GM12865 (cell line): Measurements from ENCODE around the gene SNRNP200.

ENCODE experiments used
- DNase-seq: peaks from one replicate; pipeline ENCODE4 v3.0.0; 2010; ENCODE audit warnings: low read depth
- H3K4me3 ChIP-seq: 2 replicates; pipeline ENCODE4 v1.5.1; 2011; ENCODE audit warnings: mild to moderate bottlenecking, low read depth, low read length, control low read depth
- TF ChIP-seq, protein P1 (sequence below): IDR thresholded peaks from 2 replicates; pipeline ENCODE4 v1.5.1; 2011; ENCODE audit warnings: low read length, control low read depth, low read depth, inconsistent platforms; ENCODE audit not compliant: insufficient read depth; ENCODE audit errors: missing control alignments

SNRNP200 gene

DNA sequence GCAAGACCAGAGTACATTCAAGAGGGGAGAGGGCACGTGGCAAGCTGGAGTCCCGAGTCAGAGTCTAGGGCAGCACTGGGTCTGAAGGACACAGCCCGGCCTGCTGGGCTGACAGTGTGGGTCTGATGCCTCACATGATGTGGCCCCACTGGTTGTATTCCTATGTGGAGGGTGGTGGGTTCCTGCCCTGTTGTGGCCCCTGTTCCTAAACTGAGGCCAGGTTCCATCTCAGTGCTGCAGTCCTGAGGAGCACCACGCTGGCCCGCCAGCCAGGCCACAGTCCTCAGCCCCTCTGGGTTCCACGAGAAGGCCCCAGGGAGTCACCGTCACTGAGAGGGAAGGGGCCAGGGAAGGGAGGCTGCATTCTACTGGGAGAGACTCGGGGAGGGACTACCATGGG is 52.8 kb downstream of the SNRNP200 start:
- no peak overlapping the region for H3K4me3 ChIP-seq
- TF ChIP-seq, protein P1, sequence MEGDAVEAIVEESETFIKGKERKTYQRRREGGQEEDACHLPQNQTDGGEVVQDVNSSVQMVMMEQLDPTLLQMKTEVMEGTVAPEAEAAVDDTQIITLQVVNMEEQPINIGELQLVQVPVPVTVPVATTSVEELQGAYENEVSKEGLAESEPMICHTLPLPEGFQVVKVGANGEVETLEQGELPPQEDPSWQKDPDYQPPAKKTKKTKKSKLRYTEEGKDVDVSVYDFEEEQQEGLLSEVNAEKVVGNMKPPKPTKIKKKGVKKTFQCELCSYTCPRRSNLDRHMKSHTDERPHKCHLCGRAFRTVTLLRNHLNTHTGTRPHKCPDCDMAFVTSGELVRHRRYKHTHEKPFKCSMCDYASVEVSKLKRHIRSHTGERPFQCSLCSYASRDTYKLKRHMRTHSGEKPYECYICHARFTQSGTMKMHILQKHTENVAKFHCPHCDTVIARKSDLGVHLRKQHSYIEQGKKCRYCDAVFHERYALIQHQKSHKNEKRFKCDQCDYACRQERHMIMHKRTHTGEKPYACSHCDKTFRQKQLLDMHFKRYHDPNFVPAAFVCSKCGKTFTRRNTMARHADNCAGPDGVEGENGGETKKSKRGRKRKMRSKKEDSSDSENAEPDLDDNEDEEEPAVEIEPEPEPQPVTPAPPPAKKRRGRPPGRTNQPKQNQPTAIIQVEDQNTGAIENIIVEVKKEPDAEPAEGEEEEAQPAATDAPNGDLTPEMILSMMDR, result no peak
- DNase-seq, result no peak

DNA sequence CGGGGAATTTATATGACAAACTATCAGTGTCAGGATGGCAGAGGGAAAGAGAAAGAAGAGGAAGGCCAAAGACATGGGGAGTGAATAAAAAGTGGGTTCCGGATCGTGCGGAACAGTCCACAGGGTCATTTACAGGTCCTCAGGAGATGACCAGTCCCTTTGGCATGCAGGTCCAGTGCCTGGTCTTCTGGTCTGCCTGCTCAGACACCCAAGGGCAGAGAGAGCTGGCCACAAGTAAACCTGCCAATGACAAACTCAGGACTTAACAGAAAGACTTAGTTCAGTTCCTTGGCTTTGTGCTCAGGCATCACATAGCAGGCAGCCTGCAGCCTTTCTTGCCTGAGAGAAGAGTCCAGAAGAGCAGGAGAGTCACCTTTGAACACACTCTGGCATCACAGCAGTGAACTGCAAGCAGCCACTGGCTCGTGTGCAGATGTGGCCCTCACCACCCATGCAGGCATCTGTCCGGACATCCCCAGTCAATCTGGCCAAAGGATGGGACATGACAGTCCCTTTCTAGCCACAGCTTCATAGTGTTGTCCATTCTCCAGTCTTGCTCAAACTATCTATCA is 53.5 kb downstream of the SNRNP200 start:
- H3K4me3 ChIP-seq, result no peak overlapping the region
- DNase-seq, result peak; percentile 25
- TF ChIP-seq, protein P1, result no peak

DNA sequence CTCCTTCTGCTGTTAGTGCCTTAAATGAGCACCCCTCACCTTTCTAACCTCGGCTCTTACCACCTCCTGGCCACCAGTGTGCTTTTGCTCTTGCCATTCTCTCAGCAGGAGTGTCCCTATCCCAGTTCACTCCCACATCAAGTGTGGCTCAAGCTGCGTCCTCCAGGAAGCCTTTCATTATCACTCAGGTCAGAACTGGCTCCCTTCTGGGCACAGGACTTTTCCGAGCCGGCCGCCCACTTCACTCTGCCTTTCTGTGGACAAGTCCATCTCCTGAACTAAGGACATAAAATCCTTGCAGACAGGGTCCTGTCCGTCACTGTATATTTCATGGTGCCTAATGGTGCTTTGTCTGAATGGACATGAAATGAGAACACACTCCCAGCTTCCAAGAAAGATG is 55.2 kb downstream of the SNRNP200 start:
- TF ChIP-seq, protein P1, result no peak

DNA sequence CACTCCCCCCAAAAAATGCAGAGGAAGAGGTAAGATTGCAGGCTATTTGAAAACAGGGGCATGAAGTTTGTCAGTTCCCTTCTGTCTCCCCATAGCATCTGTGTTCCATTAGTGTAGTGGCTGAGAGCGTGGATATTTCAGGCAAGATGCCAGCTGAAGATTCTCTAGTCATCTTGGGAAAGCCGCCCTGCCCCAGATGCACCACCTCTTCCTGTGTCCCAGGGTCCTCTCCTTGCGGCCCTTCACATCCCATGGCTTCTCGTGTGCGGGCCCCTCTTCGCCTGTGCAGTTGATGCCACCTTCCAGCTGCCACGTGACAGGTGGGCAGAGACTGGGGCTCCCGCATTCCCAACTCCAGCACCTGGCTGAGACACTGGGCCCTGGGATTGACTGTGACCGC is 55.7 kb downstream of the SNRNP200 start:
- DNase-seq, result no peak
- TF ChIP-seq, protein P1, result no peak
- no peak overlapping the region for H3K4me3 ChIP-seq

More for the DNA sequence above, 55.2 kb downstream of the SNRNP200 start:
- no peak for DNase-seq
- no peak overlapping the region for H3K4me3 ChIP-seq

DNA sequence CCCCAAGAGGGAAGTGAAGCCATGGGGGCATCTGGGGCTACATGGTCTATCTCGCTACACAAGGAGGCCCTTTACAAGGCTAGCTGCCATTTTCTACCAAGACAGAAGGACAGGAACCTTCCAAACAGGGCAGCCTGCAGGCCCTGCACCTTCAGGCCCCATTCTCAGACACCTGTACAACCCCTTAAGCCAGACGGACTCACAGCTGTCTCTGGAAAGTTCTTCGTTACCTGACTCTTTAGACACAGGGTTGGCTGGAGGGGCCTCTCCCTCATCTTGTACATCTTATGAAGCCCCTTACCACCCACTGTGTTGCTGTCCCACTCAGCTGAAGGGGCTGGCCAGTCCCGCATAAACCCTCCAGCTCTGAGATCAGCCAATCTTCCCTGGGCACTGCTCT is 56.7 kb downstream of the SNRNP200 start:
- TF ChIP-seq, protein P1, result no peak
- H3K4me3 ChIP-seq, result no peak overlapping the region
- DNase-seq, result no peak

DNA sequence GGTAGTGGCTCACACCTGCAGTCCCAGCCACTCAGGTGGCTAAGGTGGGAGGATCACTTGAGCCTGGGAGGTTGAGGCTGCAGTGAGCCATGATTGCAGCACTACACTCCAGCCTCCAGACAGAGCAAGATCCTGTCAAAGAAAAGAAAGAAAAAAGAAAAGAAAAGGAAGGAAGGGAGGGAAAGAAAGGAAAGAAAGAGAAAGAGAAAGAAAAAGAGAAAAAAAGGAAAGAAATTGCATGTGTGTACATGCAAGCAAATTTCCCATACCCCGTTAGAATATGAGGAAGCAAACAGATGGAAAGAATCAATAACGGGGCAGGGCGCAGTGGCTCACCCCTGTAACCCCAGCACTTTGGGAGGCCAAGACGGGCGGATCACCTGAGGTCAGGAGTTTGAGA is 57.5 kb downstream of the SNRNP200 start:
- no peak overlapping the region for H3K4me3 ChIP-seq
- TF ChIP-seq, protein P1, result no peak
- DNase-seq, result no peak

DNA sequence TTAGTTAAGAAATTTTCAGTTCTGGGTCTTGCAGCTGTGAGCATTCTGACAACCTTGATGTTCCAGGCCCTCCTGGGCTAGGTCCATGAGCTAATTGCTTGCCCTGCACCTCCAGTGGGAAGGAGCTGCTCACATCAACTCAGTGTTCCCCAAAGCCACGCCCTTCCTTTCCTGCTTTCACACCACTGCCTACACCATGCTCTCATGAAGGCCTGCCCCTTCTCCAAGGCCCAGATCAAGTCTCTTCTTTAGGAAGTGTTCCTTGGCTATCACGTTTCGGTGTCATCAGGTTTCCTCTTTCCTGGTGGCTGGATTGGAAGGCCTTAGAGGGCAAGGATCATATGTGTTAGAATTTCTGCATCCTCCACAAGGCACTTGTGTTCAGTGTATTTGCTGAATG is 58.3 kb downstream of the SNRNP200 start:
- no peak for DNase-seq
- no peak overlapping the region for H3K4me3 ChIP-seq
- TF ChIP-seq, protein P1, result no peak
